GM11168 (cell line): Measurements from ENCODE around the gene MCF2L.

Experiments
- in situ Hi-C: fragments of 300-500 bp; cut with MboI; formaldehyde crosslinking; loops from one replicate; pipeline ENCODE4 v1.12.0; 2022; ENCODE audit warnings: low sequenced_read_pairs; ENCODE audit not compliant: unreplicated experiment

Gene MCF2L

DNA sequence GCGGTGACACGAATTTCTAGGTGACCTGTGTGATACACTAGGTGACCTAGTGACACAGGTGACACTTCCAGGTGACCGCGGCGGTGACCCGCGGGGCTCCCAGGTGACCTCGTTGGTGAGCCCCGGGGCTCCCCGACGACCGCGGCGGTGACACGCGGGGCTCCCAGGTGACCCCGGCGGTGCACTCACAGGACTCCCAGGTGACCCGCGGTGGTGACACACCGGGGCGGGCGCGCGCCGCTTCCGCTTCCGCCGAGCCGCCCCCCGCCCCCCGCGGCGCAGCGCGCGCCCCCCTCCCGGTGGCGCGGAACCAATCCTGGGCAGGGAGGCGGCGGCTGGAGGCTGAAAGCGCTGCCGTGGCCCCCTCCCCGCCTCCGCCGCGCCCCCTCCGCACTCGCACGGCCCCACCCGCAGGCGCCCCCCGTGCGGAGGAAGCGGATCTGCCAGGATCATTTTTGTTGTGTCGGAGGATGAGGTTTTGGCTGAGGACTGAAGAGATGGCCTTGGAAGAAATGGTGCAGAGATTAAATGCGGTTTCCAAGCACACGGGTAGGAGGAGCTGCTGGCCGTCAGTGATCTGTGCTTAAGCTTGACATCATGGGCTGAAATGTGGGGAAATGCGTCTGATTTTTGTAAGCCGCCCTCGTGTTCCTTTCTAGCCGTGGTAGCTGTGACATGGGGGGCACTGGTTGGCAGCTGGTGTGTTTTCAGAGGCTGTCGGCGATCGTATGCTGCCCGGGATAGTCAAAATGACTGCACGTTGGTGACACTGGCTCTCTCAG is at the start of gene MCF2L:
TSS of gene MCF2L (plus strand) at position 305 of the 782 bp plus-strand sequence. CDS start at position 471, 166 bp downstream.
- in situ Hi-C loops, result no loop called here

- in situ Hi-C loops, result no loop called here
These were observed 45.1 kb upstream of the MCF2L start for GRCh38 chr13:112923962-112924361.

GRCh38 chr13:112924365-112924764 is 44.6 kb upstream of the MCF2L start:
- in situ Hi-C loops, result no loop called here

GRCh38 chr13:112926003-112926402 is 43.0 kb upstream of the MCF2L start:
- in situ Hi-C loops, result no loop called here

DNA sequence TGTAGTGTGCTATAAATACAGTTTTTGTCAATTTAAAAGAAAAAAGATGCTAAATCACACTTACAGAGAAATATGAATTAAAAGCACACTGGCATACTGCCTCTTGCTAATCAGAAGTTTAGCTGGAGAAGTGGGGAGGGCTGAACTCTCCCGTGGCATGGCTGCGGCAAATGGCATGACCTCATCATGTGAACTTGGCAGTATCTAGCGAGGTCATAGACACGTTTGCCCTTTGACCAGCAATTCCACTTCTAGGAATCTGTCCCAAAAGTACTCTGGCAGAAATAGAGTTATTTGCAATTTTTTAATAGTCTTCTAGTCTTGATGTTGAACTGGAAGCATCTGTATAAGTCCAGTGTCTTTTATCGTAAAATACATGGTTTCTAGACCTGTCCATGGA is 42.0 kb upstream of the MCF2L start:
- in situ Hi-C loops, result no loop called here

DNA sequence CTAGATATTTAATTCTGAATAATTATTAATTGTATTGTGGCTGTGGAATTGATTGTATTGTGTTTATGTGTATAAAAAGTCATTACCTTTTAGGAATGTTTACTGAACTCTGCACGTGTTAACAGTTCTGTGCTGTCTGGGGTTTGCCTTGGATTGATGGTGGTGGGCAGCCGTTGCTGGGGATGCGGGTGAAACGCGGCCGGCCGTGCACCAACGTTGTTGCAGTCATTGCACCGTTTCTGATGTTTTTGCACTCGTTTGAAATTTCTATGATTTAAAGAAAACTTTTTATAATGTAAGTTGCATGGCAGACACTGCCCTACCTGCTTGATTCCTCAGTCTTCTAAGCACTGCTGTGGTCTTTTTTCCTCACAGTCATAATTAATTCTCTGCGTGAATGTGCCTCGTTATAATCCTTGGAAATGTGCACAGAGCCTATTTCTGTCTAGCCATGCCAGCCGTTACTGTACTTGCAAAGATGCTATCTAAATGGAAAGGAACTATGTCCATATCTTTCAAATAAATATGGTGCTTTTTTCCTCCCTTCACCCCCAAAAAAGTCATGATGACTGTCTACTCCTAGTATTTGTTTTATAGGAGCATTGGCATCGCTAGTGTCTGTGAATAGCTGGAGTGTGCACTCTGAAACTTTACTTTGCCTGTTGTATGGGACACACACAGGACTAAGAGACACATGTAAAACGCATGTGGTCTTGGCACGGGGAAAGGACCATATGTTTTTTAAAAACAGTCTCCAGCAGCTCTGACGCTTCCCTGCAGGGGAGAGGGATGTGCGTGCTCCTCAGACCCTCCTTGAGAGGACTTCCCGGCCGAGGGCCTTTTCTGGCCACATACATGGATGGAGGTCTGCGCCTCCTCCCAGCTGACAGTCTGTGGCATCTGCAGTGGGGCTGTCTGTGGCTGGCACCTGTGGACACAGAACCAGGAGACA is 40.7 kb upstream of the MCF2L start:
- in situ Hi-C loops, result no loop called here

DNA sequence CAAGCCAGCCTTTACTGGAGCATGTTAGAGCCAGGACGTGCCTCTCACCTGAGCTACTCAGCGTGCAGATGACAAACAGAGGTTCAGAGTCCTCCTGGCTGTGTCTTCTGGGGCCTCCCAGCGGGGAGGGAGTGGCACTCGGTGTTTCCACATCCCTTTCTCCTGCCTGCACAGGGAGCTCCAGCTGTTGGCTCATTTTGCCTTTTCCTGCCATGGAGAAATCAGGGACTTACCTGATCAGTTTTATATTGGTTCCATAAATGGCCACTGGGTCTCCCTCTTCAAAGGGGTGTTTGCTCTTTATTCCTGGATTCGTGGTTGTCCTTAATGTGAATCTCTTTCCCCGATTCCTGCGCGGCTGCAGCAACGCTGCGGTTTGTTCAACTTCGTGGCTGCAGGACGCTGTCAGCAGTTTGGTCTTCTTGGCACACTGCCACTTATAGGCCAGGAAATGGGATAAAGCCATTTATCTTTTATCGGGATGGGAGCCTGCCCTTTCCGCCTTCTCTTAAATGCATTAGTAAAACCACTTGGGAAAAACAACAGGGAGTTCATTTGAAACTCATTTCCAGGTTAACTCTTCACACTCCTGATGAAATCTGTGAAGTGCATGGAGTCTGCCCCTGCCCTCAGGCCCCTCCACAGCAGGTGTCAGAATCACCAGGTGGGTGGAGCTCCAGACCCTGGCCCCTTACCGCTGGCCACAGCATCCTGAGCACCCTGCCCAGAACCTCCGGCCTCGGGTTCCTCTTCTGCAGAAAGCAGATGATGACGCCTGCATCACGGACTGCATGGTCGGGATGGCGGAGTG is 39.8 kb upstream of the MCF2L start:
- in situ Hi-C loops, result no loop called here

DNA sequence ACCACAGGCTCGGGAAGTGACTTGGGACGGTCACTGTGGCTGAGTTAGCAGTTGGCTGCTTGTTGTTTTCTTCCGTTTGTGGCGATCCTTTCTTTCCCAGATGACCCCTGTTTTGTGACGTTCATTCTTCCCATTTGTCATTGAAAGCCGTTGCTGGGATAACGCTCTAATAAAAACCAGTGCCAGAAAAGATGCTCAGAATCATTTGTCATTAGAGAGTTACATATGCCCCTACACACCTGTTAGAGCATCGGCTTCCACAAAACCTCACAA is 39.3 kb upstream of the MCF2L start:
- in situ Hi-C loops, result no loop called here

DNA sequence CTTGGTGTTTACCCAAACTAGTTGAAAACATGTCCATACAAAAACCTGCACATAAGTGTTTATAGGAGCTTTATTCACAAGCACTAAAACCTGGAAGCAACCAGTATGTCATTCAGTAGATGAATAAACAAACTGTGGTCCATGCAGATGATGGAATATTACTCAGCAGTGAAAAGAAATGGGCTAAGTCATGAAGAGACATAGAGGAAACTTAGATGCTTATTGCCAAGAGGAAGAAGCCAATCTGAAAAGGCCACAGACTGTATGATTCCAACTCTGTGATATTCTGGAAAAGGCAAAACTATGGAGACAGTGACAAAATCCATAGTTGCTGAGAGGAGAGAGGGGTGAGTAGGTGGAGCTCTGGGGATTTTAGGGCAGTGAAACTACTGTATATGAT is 38.8 kb upstream of the MCF2L start:
- in situ Hi-C loops, result no loop called here

- in situ Hi-C loops, result no loop called here
These were observed 37.7 kb upstream of the MCF2L start for GRCh38 chr13:112931028-112931934.

DNA sequence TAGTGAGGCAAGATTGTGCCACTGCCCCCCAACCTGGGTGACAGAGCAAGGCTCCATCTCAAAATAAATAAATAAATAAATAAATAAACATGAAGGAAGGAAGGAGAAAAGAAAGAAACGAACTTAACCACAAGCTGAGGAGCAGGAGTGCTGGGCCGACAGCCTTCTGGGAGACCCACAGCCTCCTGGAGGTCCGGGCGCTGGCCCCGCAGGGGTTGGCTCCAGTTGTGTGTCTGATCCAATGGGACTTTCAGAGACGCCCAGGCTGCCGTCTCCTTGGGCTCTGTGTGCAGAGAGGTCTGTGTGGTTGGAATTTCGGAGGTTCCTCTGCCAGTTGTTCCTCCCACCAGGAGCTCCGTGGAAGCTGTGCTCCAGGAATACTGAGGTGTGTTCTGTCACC is 36.0 kb upstream of the MCF2L start:
- in situ Hi-C loops, result no loop called here

GRCh38 chr13:112933649-112934048 is 35.4 kb upstream of the MCF2L start:
- in situ Hi-C loops, result no loop called here

DNA sequence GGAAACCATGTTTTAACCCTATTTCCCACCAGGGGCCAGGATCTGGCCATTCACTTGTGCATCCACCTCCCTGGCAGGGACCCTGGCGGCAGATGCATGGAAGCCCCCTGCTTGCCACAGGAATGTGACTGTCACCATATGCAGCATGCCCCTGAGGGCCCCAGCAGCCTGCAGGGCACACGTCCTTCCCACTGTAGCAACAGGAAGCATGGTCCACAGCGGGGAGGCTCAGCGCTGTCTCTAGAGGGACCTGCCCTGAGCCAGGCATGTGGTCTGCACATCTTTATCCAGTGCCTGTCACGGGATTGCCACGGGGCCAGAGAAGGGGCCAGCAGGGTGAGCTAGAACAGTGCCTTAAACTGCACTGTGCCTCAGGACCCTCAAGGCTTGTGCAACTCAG is 34.9 kb upstream of the MCF2L start:
- in situ Hi-C loops, result no loop called here

DNA sequence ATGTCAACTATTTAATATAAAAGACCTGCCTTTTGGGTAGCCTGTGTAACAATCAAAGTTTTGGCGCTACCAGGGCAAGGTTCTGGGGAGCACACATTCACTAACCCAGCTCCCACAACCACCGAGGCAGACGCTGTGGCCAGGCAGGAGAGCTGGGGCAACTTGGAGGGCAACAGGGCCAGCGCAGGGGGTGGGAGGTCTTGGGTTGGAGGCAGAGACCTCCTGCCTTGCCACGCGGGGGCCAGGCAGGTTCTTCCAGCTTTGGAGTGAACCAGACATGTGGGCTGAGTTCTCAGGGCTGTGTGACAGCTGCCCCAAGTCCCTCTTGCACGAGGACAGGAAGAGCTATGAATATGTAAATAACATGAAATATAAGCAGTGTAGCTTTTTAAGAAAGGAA is 30.3 kb upstream of the MCF2L start:
- in situ Hi-C loops, result no loop called here

GRCh38 chr13:112940236-112940635 is 28.8 kb upstream of the MCF2L start:
- in situ Hi-C loops, result loop anchor here (5.0 kb wide), 1 partner anchor 452 kb away; no protein-coding TSS in a partner anchor

GRCh38 chr13:112941349-112941748 is 27.7 kb upstream of the MCF2L start:
- in situ Hi-C loops, result loop anchor here (5.0 kb wide), 1 partner anchor 451 kb away; no protein-coding TSS in a partner anchor

GRCh38 chr13:112941765-112942164 is 27.2 kb upstream of the MCF2L start:
- in situ Hi-C loops, result loop anchor here (5.0 kb wide), 1 partner anchor 451 kb away; no protein-coding TSS in a partner anchor

GRCh38 chr13:112942689-112943308 is 26.2 kb upstream of the MCF2L start:
- in situ Hi-C loops, result loop anchor here (5.0 kb wide), 1 partner anchor 450 kb away; no protein-coding TSS in a partner anchor
